Activated CD4-positive, alpha-beta T cell treated with anti-CD3 and anti-CD28 coated beads, Interleukin-2, Interleukin-6, amounts not matched to agents 100 ng/mL and 50 ng/mL, durations not matched to agents 16 hours and 8 hours (primary cell): ENCODE measurements around the gene SH3PXD2A.
A peak's percentile ranks its signal among the peaks of the same experiment; 100 is the strongest.
"Not testable (repeated sequence)": the region's sequence is repeated elsewhere in the genome, so short reads cannot be mapped to it uniquely, and the experiment has no call there.

Experiments used
- DNase-seq: peaks from one replicate; pipeline ENCODE4 v3.0.0-alpha.2; 2020

SH3PXD2A gene

DNA sequence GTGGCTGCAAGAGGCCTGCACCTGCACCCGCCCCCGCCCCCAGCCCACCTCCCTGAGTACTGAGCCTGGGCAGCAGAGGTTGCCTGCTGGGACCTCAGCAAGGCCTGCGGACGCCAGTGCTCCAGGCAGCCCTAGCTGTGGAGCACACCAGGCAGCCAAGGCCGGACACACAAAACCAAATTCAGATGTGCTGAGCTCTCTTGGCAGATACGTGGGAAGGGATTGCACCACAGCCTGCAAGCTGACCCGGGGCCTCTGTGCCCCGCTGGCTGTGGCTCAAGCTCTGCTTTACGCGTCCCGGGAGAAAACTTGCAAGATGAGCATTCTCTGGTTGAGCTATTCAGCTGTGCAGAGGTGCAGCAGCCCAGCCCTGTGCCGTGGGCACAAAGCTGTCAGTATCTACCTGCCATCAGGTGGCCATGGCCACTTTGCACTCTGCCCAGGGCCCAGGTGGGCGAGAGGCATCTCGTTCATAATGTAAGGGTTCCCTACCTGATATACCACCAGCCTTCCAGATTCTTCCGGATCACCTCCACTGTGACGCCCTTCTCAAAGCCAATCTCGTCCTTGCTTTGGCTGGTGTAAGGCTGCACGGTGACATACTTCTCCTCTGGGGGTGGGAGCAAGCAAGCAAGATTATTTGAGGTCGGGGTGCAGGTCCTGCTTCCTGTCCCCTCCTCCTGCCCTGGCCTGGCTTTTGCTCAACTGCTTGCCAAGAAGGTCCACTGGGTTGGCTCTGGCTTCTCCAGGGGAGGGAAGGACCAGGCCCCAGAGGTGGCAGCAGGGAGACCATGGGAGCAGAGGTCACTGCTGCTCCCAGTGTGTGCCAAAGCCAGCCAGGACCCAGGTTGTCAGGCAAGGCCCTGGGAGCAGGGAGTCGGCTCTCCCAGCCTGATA is 238.4 kb downstream of the SH3PXD2A start:
- DNase-seq, result no peak

DNA sequence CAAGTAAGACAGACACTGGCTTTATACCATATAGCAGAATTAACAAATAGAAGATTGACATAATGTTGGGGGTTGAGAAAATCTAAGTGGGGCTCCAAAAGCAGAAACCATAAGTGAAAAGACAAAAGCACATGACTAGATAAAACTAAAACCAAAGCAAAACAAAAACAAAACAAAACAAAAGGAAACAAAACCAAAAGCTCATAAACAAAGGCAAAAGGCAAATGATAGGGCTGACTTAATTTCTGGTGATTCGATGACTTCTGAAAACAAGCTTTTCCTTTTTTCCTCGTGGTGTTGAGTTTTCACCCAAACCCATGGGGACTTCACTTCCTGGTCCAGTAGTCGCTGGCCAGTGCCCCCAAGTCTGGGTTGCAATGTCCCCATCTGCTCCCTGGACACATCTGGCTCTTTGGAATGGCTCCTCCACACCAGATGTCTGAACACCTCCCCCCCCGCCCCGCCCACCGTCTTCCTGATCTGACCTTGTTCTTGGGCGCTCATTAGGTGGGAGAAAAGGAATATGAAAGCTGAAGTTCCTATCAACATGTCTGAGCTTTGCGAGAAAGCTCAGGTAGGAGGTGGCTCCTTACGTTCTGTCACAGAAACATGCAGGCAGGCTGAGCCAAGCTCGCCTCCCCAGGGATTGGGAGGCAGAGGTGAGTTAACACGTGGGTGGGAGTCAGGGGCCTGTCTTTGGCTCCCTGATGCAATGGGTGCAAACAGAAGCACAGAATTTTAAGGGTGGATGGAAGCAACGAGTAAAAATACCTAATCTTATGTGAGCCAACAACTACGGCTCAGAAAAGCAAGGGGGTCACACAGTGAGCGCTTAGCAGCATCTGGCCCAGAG is 240.8 kb downstream of the SH3PXD2A start:
- no peak for DNase-seq

DNA sequence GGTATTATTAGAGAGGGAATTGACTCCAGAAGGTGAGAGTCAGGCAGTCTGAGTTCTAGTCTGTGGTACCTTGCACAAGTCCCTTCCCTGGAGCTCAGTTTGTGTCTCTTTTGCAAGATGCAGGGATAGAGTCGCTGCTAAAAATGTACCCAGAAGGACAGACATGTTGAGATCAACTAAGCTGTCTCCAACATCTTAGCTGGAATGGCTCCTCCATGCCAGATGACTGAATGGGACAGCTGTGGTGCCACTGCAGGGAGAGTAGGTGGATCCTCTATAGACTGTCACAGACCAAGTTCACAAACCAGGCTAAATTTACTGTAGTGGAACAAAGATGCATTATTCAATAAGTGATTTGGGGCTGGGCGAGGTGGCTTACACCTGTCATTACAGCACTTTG is 241.8 kb downstream of the SH3PXD2A start:
- DNase-seq, result no peak

DNA sequence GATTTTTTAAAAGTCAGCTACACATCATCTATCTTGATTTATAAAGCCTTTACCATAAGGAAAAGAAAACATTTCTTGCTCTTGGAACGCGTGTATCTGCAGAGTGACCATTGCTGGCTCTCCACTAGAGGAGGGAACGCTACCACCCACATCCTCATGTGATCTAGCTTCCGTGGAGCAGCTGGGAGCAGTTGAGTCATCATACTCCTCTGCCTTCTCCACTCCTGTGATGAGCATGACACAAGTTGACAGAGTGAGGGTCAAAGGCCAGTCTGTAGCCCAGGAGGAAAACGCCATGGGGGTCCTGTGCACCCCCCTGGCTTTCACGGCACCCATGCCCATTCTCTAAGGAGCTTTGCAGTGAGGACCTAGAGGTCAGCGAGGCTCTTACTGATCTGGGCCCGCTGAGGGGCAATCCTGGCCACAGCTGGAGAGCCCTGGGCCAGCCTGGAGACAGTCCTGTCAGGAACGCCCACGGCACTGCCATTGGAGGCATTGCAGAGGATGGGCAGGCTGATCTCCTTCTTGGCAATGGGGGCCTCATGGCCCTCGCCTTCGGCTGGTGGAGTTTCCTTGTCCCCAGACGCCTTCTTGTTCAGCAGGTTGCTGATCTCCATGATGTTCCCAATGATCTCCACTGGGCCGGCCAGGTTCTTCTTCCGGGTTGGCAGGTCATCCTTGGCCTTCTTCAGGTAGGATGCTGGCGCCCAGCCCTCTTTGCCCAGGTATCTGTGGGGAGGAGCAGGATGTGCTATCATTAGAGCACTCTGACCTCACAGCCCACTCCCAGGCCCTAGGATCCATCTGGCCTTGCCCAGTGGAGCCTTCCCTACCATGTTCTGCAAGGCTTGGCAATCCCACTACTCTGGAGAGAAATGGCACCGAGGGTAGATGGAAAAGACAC is 242.7 kb downstream of the SH3PXD2A start:
- DNase-seq, result no peak

DNA sequence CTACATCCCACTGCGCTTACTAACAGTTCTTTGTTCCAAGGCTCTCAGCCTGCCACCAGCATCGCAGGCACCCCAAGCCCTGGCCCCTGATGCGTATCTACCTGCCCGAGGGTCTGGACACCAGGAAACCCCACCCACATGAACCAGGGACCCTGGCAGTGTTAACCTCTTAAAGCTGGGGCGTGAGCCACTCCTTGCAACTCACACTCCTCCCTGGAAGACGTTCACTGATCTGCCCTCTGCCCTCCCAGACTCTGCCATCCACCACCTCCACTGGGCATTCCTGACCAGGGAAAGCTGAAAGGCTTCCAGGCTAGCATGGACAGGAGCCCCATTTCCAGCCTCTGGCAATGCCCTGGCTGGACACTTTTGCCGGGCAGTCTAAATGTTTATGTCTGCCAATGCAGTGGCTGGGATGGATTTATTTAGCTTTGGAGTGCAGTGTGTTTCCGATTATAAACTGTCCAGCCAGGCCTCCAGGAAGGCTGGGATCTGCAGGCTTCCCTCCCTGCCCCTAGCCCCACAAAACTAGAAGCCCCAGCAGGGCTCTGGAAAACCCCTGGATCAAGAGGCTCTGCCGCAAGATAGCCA is 244.4 kb downstream of the SH3PXD2A start:
- no peak for DNase-seq

DNA sequence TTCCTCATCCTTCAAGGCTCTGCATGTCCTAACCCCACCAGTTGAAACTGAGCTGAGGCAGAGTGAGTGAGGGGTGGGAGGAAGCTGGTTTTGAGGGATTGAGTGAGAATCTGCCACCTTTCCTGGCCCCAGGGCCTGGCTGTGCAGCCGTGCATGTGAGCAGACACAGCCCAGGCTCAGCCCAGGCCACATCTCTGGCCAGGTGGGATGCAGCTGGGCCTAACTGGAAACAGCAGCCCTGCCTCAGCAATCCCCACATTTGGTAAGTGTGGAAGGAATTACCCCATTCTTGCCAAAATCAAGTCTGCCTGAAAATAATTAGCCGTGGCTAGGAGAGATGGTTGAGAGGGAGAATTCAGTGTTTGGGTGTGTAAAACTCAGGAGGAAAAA is 245.3 kb downstream of the SH3PXD2A start:
- no peak for DNase-seq

DNA sequence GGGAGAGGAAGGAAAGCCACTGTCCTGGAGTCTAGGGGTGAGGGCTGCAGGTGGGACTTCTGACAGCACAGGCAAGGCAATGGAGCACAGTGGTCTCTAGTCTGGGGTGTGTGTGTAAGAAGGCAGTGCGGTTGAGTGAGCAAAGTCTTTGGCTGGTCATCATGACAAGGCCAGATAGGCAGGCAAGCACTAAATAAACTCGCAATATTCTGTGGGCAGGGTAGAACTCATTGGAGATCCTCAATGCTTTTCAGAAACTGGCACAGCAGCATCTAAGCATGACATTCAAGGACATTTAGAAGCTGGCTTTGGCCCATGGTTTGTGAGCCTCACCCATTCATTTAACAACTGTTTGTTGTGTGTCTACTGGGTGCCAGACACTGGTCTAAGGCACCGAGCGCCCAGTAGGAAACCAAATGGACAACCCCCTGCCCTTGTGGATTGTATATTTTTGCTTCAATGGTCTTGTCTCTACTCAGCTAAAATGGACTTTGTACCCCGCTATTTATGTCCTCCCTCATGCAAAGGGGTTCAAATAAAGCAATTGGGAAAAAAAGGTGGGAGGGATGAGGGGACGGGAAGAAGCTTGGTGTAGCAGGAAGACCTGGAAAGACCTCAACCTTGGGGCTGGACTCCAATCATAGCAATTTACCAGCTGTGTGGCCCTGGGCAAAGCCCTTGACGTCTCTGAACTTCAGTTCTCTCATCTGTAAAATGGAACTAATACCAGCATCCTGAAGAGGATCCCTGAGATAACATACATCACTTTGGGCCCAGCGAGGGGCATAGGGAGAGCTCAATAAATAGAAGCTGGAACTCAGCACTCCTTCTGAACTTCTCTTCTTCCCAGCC is 245.9 kb downstream of the SH3PXD2A start:
- no peak for DNase-seq

DNA sequence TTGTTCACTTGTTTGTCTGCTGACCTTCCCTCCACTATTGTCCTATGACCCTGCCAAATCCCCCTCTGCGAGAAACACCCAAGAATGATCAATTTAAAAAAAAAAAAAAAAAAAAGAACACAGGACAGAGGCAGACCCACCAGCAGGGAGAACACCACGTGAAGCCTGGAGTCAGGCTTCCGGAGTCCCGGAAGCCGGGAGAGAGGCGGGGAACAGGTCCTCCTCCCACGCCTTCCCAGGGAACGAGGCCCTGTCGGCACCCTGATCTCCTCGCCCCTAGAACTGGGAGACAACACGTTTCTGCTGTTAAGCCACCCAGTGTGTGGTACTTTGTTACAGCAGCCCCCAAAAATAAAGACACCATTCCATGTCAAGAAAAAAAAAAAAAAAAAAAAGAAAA is 247.3 kb downstream of the SH3PXD2A start:
- not testable (repeated sequence) for DNase-seq

DNA sequence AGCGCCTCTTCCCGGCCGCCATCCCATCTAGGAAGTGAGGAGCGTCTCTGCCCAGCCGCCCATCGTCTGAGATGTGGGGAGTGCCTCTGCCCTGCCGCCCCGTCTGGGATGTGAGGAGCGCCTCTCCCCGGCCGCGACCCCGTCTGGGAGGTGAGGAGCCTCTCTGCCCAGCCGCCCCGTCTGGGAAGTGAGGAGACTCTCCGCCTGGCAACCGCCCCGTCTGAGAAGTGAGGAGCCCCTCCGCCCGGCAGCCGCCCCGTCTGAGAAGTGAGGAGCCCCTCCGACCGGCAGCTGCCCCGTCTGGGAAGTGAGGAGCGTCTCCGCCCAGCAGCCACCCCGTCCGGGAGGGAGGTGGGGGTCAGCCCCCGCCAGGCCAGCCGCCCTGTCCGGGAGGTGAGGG is 248.3 kb downstream of the SH3PXD2A start:
- not testable (repeated sequence) for DNase-seq

DNA sequence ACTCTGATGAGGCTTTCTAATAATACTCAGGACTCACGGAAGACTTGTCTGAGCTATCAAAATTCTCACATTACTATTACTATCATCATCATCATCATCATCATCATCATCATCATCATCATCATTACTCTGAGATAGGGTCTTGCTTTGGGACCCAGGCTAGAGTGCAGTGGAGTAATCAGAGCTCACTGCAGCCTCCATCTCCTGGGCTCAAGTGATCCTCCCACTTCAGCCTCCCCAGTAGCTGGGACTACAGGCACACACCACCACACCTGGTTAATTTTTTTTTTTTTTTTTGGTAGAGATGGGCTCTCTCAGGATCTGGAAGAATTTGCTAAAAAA is 249.3 kb downstream of the SH3PXD2A start:
- DNase-seq, result not testable (repeated sequence)

DNA sequence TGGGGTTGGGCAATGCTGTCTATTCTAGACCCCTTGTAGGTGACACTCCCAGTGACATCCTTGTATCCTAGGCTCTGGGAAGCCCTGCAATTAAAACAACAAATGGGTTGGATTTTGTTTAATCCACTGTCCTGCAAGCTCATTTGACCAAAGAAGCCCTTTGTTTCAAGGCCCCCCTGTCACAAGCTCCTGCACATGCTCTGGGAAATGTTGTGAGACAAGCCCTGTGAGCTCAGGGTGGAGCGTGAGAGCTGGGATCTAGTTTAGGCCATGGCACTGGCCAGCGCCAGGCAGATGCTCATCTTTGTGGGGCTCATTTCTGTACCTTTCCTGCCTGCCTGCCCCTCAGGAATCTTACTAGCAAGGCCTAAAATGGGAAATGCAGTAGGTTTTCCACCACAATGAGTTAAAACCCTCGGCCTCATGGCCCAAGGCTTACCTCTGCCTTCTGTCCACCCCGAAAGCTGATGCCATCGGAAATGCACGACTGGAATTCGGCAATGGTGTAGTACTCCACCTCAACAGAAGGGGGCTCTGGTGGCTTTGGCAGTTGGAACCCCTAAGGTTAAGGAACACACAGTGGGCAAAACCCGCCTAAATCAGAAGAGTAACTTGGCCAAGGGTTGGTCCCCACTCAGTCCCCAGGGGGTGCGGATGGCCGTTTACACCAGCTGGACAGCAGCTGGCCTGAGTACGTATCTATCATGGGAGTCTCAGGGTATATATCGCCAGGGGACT is 249.8 kb downstream of the SH3PXD2A start:
- DNase-seq, result peak; percentile 46

DNA sequence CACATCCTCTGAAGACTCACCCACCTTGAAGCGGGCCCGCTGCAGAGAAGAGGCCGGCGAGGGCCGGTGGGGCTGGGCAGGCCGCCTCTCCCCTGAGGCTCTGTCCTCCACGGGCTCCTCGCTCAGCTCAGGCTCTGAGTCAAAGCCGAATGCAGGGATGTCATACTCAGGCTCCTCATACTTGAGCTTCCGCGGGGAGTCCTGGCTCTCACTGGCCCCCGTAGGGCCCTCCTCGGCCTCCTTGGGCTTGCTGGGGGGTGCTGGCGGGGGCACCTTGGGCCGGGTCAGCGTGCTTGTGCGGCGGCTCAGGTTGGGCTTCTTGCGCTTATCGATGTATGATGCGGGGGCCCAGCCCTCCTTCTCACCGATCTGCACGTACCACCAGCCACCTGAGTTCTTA is 252.0 kb downstream of the SH3PXD2A start:
- no peak for DNase-seq

DNA sequence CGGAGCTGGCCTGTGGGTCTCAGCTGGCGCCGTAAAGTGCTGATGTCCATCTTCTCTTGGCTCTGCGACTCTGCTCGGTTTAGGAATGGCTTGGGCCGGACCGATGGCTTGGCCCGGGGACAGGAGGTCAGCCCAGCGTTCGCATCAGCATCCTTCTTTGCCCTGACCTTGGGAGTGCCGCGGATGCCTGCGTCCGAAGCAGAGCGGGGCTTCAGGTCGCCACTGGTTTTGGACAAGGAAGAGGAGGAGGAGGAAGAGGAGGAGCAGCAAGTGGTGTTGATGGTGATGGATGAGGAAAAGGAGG is 252.6 kb downstream of the SH3PXD2A start:
- no peak for DNase-seq

DNA sequence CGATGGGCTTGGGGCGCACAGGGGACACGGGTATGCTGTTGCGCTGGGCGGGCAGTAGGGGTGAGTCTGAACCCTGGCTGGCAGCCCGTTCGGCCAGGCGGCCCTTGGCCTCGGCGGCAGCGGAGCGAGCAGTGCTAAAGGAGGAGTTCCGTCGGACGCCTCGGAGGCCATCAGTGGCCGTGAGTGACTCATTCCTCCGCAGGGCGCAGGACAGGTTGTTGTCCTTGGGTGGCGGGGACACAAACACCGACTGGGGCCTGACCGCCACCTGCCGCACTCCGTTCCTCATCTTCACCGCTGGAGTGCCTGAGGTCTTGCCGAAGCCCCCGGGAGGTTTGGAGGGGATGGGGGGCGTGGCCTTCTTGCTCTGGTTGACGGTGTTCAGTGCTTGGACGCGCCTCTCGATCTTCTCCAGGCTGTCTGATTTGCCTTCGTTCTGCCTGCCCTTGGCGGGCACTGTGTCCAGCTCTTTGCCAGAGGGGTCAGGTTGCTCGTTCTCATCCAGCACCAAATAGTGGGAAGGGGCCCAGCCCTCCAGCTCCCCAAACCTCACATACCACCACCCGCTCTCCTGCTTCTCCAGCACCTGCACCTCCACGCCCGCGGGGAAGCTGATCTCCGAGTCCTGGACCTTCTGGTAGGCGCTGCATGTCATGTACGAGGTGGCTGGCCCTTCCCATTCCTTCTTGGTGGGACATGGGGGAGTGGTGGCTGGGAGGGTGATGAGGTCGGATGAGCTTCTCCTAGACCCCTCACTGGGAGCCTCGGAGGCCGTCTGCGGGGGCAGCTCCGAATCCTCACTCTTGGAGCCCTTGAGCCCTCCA is 253.1 kb downstream of the SH3PXD2A start:
- DNase-seq, result no peak

DNA sequence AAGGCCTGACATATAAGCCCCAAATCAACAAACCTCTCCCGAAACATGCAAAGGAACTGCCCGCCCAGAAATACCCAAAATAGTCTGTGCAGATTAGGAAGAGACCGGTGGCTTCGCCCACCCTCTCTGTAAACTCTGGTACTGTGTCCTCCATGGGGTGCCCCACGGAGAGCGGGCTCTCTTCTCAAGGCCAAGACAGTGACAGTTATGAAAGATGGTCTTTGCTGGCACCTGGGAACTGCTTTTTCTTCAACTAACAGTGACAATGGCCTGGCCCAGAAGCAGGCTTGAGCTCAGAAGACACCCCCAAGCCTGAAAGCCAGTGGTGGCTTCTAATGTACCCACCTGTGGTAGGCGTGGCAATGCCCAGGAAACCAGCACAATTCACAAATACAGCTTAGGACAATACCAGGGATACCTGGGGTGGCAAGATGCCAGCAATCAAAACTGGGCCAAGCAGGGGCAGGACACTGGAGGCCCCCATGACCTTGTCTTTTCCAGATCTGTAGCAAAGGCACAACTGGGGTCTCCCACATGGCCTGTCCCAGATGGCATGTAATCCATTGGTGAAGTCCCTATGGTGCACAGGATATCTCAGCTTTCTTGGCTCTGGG is 254.3 kb downstream of the SH3PXD2A start:
- DNase-seq, result no peak

DNA sequence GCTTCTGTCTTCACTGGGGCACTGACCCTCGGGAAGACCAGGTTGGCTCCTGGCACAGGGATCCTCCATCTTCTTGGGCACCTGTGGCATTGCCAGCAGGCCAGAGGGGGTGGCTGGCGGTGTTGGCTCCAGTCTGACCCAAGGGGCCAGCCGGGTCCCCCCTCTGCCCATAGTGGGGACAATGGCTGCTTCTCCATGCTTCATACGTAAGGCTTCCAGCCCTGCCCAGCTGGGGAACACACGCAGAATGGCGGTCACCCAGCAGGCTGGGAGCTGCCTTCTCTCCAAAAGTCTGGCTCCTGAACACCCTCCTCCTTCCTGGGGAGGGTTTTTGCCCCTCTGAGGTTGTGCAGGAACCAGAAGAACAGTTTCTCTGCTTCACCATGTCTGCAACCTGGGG is 255.1 kb downstream of the SH3PXD2A start:
- no peak for DNase-seq

DNA sequence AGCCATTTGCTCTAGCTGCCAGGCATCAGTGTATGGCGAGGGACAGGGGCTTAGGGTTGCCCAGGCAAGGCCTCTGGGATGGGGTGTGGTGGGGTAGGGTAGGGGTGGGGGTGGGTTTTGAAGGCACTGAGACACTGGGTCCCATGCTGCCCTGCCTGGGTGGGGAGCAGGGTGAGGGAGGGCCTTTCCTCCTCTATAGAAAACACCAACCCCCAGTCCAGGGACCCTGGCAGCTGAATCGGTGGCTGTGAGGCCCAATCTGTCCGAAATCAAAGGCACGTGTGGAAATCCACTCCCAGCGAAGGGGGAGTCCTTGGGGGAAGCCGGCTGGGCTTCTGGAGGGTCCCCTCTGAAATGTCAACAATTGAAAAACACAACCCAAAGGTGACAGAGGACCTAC is 255.5 kb downstream of the SH3PXD2A start:
- DNase-seq, result no peak

DNA sequence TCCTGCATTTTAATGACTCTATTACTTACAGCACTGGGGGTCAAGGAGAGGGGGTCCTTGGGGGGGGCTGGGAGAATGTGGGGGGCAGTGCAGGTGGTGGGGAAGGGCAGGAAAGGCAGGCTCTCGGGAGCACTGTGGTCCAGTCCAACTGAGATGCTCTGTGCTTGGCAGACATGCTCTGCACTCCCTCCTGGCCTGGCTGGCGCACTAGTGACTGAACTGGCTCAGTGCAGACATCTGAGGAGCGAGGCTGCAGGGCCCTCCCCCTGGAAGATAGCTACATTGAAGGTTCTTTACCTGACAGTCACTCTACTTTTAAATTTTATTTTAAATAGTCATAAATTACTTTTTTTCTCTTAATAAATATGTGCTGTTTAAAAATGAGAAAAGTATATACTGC is 256.2 kb downstream of the SH3PXD2A start:
- DNase-seq, result no peak

DNA sequence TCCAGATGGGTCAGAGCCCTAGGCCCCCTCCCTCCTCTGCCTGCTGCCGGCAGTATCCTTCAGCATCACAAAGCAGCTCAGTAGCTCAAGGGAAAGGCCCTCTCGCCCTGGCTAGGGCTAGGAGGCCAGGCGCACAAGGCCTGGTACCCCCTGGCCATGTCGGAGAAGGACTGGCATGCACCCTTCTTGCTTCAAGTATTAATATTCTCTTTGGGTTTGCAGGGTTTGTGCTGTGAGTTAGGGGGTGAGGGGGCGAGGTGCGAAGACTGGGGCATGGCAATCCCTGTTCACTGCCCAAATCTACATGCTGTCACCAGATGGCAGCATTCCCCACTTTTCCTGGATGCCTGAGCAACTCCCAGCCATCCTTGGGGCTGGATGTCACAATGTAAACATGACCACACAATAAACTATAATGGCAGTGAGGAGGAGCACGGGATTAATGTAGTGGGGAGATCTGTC is 256.7 kb downstream of the SH3PXD2A start:
- peak; percentile 16 for DNase-seq

DNA sequence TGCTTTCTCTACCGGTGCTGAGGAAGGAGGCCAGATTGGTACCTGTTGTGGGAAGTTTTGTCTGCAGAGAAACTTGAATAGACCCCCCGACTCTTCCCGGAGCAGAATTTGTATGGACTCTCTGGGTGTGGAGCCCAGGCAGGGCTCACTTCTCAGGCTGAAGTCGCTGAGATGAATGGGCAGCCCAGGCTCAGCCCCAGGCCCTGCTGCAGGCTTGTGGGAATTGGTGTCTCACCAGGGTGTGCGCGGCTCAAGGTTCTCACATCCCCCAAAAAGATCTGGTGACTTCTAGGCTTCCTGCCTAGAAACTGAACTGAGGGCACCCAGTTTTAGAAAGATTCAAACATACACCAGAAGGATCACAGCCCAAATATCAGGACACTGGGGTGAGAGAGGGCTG is 258.4 kb downstream of the SH3PXD2A start:
- DNase-seq, result no peak
